ENCODE results near the gene IL11. TPM values are rescaled to one million over a fixed set of nuclear protein-coding genes. Genes with fewer than 3 reads are reported as not detected.
A peak's percentile ranks its signal among the peaks of the same experiment; 100 is the strongest.
"Not testable (repeated sequence)": the region's sequence is repeated elsewhere in the genome, so short reads cannot be mapped to it uniquely, and the experiment has no call there.

The IL11 gene
- total RNA-seq, 1 donor from 2014 or later = 1.3 TPM

- FAIRE-seq (no peak), DNase-seq (ENCODE audit: low read depth) (no peak)
- H3K4me3 ChIP-seq (ENCODE audit: low read depth, low read length) = peak overlapping the region; percentile 82
- TF ChIP-seq CTCF (IDR thresholded peaks at IDR 0.05; ENCODE audit: insufficient read depth, low read length, severe bottlenecking) = peak; percentile 16
- H3K36me3 ChIP-seq (ENCODE audit: control insufficient read depth, insufficient read depth, low read length) = peaks cover 15% of the 10 kb centered on the region
- no peaks in the 10 kb centered on the region for H3K27me3 ChIP-seq (ENCODE audit: control insufficient read depth, insufficient read depth, low read length)
These were observed 29.5 kb downstream of the IL11 start for GRCh38 chr19:55340784-55341147.

GRCh38 chr19:55339889-55340783 lies 30.1 kb downstream of the IL11 start:
- FAIRE-seq (no peak), DNase-seq (ENCODE audit: low read depth) (no peak)
- peaks cover 15% of the 10 kb centered on the region for H3K36me3 ChIP-seq (ENCODE audit: control insufficient read depth, insufficient read depth, low read length)
- H3K27me3 ChIP-seq (ENCODE audit: control insufficient read depth, insufficient read depth, low read length) = no peaks in the 10 kb centered on the region
- no peak for TF ChIP-seq CTCF (IDR thresholded peaks at IDR 0.05; ENCODE audit: insufficient read depth, low read length, severe bottlenecking)
- H3K4me3 ChIP-seq (ENCODE audit: low read depth, low read length) = peak overlapping the region; percentile 82

- H3K27me3 ChIP-seq (ENCODE audit: control insufficient read depth, insufficient read depth, low read length) = no peaks in the 10 kb centered on the region
- H3K4me3 ChIP-seq (ENCODE audit: low read depth, low read length) = peak within 1 kb of the TSS; percentile 82
- H3K36me3 ChIP-seq (ENCODE audit: control insufficient read depth, insufficient read depth, low read length) = peaks cover 15% of the 10 kb centered on the region
- TF ChIP-seq CTCF (IDR thresholded peaks at IDR 0.05; ENCODE audit: insufficient read depth, low read length, severe bottlenecking) = peak; percentile 42
- DNase-seq (ENCODE audit: low read depth) (peak; percentile 100), FAIRE-seq (peak; percentile 98)
These were observed 31.0 kb downstream of the IL11 start, which contains the start of gene KMT5C for GRCh38 chr19:55339105-55339888. TSS of gene KMT5C (plus strand) at chr19:55339876. CDS start at chr19:55341937, 2,061 bp downstream.

GRCh38 chr19:55336101-55336500 lies 34.2 kb downstream of the IL11 start:
- no peak for TF ChIP-seq CTCF (IDR thresholded peaks at IDR 0.05; ENCODE audit: insufficient read depth, low read length, severe bottlenecking)
- FAIRE-seq (no peak), DNase-seq (ENCODE audit: low read depth) (peak; percentile 95)
- Histone ChIP-seq H3K27me3 (ENCODE audit: control insufficient read depth, insufficient read depth, low read length) (no peaks in the 10 kb centered on the region), H3K36me3 (ENCODE audit: control insufficient read depth, insufficient read depth, low read length) (no peaks in the 10 kb centered on the region), H3K4me3 (ENCODE audit: low read depth, low read length) (no peak overlapping the region)

- Histone ChIP-seq H3K27me3 (ENCODE audit: control insufficient read depth, insufficient read depth, low read length) (no peaks in the 10 kb centered on the region), H3K36me3 (ENCODE audit: control insufficient read depth, insufficient read depth, low read length) (no peaks in the 10 kb centered on the region), H3K4me3 (ENCODE audit: low read depth, low read length) (no peak overlapping the region)
- TF ChIP-seq CTCF (IDR thresholded peaks at IDR 0.05; ENCODE audit: insufficient read depth, low read length, severe bottlenecking) = no peak
- FAIRE-seq (no peak), DNase-seq (ENCODE audit: low read depth) (no peak)
These were observed 36.4 kb downstream of the IL11 start for GRCh38 chr19:55333870-55334269.

- not testable (repeated sequence) for FAIRE-seq; H3K4me3 ChIP-seq (ENCODE audit: low read depth, low read length); H3K27me3 ChIP-seq (ENCODE audit: control insufficient read depth, insufficient read depth, low read length); H3K36me3 ChIP-seq (ENCODE audit: control insufficient read depth, insufficient read depth, low read length)
- DNase-seq (ENCODE audit: low read depth) = peak; percentile 36
These were observed 40.5 kb downstream of the IL11 start for GRCh38 chr19:55329791-55330190.

GRCh38 chr19:55328774-55329318 lies 41.4 kb downstream of the IL11 start:
- FAIRE-seq; DNase-seq (ENCODE audit: low read depth); H3K36me3 ChIP-seq (ENCODE audit: control insufficient read depth, insufficient read depth, low read length); H3K27me3 ChIP-seq (ENCODE audit: control insufficient read depth, insufficient read depth, low read length); H3K4me3 ChIP-seq (ENCODE audit: low read depth, low read length): not testable (repeated sequence)
